MM.1S (cell line): Measurements from ENCODE around the gene EGLN1.
"Not testable (repeated sequence)": the region's sequence is repeated elsewhere in the genome, so short reads cannot be mapped to it uniquely, and the experiment has no call there.

ENCODE experiments used
- DNase-seq: peaks from one replicate; pipeline ENCODE4 v3.0.0-alpha.2; 2015
- H2AFZ ChIP-seq: fragments of 300-600 bp; sonication (generic); 2 replicates; pipeline ENCODE4 v1.6.0; 2016; ENCODE audit warnings: antibody characterized with exemption, low read length
- H3F3A ChIP-seq: fragments of 300-600 bp; sonication (generic); 2 replicates; pipeline ENCODE4 v1.6.1; 2016; ENCODE audit warnings: mild to moderate bottlenecking, antibody characterized with exemption, low read length, moderate library complexity, mixed read lengths; ENCODE audit not compliant: insufficient read depth
- H3K27ac ChIP-seq: fragments of 300-600 bp; sonication (generic); 2 replicates; pipeline ENCODE4 v1.5.1; 2016; ENCODE audit warnings: mild to moderate bottlenecking, low read length
- H3K27me3 ChIP-seq: fragments of 300-600 bp; sonication (generic); replicated peaks from 2 replicates; pipeline ENCODE4 v1.6.0; 2016; ENCODE audit warnings: low read length; ENCODE audit not compliant: insufficient read depth
- H3K36me3 ChIP-seq: fragments of 300-600 bp; sonication (generic); replicated peaks from 2 replicates; pipeline ENCODE4 v1.6.1; 2016; ENCODE audit warnings: mild to moderate bottlenecking, low read length, mixed read lengths; ENCODE audit not compliant: insufficient read depth
- H3K4me1 ChIP-seq: fragments of 300-600 bp; sonication (generic); 2 replicates; pipeline ENCODE4 v1.6.1; 2016; ENCODE audit warnings: low read length, mixed read lengths
- H3K4me2 ChIP-seq: fragments of 300-600 bp; sonication (generic); 2 replicates; pipeline ENCODE4 v1.6.0; 2016; ENCODE audit warnings: low read depth, low read length
- H3K4me3 ChIP-seq: fragments of 300-600 bp; sonication (generic); 2 replicates; pipeline ENCODE4 v1.5.1; 2016; ENCODE audit warnings: low read length, mixed read lengths
- H3K79me2 ChIP-seq: fragments of 300-600 bp; sonication (generic); 2 replicates; pipeline ENCODE4 v1.6.1; 2016; ENCODE audit warnings: mixed run types, low read length, mixed read lengths
- H3K9ac ChIP-seq: fragments of 300-600 bp; sonication (generic); 2 replicates; pipeline ENCODE4 v1.6.1; 2016; ENCODE audit warnings: low read length, mixed read lengths
- H3K9me2 ChIP-seq: fragments of 300-600 bp; sonication (generic); replicated peaks from 2 replicates; pipeline ENCODE4 v1.6.1; 2016; ENCODE audit warnings: mild to moderate bottlenecking, low read length, mixed read lengths; ENCODE audit not compliant: insufficient read depth
- H3K9me3 ChIP-seq: fragments of 300-600 bp; sonication (generic); replicated peaks from 2 replicates; pipeline ENCODE4 v1.6.1; 2016; ENCODE audit warnings: mild to moderate bottlenecking, low read length, mixed read lengths; ENCODE audit not compliant: insufficient read depth
- H4K20me1 ChIP-seq: fragments of 300-600 bp; sonication (generic); 2 replicates; pipeline ENCODE4 v1.6.1; 2016; ENCODE audit warnings: mild to moderate bottlenecking, low read length, moderate library complexity, mixed read lengths; ENCODE audit not compliant: insufficient read depth
- CTCF ChIP-seq: fragments of 300-600 bp; sonication (generic); IDR thresholded peaks from 2 replicates; pipeline ENCODE4 v1.5.1; 2016; ENCODE audit warnings: antibody characterized with exemption, low read length, mixed read lengths
- EZH2 ChIP-seq: fragments of 300-600 bp; sonication (generic); optimal IDR thresholded peaks from 2 replicates; pipeline ENCODE3; 2017; ENCODE audit warnings: low read depth, mild to moderate bottlenecking, antibody characterized with exemption, low read length, mixed read lengths
- EZH2phosphoT487 ChIP-seq: fragments of 300-600 bp; sonication (generic); IDR thresholded peaks from 2 replicates; pipeline ENCODE4 v1.6.1; 2018; ENCODE audit warnings: antibody characterized with exemption, low read length

The EGLN1 gene

GRCh38 chr1:231465051-231465450, 43.0 kb upstream of the EGLN1 start:
- no peaks in the 10 kb centered on the region for H3K36me3 ChIP-seq
- H3K9me2 ChIP-seq, result no peaks in the 10 kb centered on the region
- 0 out of 2 replicates have a peak, but pooled peaks cover 2% of the 10 kb centered on the region for H3F3A ChIP-seq
- no peak overlapping the region for H3K9ac ChIP-seq
- peak; percentile 58 for DNase-seq
- H3K9me3 ChIP-seq, result no peaks in the 10 kb centered on the region
- peak overlapping the region; percentile 3; the same call in 1 of the 2 replicates for H3K27ac ChIP-seq
- peak overlapping the region; percentile 4; the same call in 1 of the 2 replicates for H2AFZ ChIP-seq
- peak overlapping the region; percentile 15; the same call in 1 of the 2 replicates for H3K4me2 ChIP-seq
- no peaks in the 10 kb centered on the region for H3K79me2 ChIP-seq
- H4K20me1 ChIP-seq, result no peaks in the 10 kb centered on the region
- no peak overlapping the region for H3K4me3 ChIP-seq
- H3K27me3 ChIP-seq, result no peaks in the 10 kb centered on the region
- TF ChIP-seq CTCF, result no peak
- no peak for TF ChIP-seq EZH2
- no peak for TF ChIP-seq EZH2phosphoT487
- H3K4me1 ChIP-seq, result peaks cover 17% of the 10 kb centered on the region; the same call in 1 of the 2 replicates

- H3K36me3 ChIP-seq, result no peaks in the 10 kb centered on the region
- 0 out of 2 replicates have a peak, but pooled peaks cover 2% of the 10 kb centered on the region for H3F3A ChIP-seq
- H3K4me3 ChIP-seq, result no peak overlapping the region
- H4K20me1 ChIP-seq, result no peaks in the 10 kb centered on the region
- no peak overlapping the region for H3K27ac ChIP-seq
- TF ChIP-seq EZH2 (no peak), EZH2phosphoT487 (no peak), CTCF (no peak)
- no peak overlapping the region for H3K4me2 ChIP-seq
- no peak overlapping the region for H2AFZ ChIP-seq
- no peaks in the 10 kb centered on the region for H3K9me2 ChIP-seq
- no peaks in the 10 kb centered on the region for H3K27me3 ChIP-seq
- peaks cover 17% of the 10 kb centered on the region; the same call in 1 of the 2 replicates for H3K4me1 ChIP-seq
- no peaks in the 10 kb centered on the region for H3K79me2 ChIP-seq
- no peak for DNase-seq
- no peaks in the 10 kb centered on the region for H3K9me3 ChIP-seq
- H3K9ac ChIP-seq, result no peak overlapping the region
Observed at GRCh38 chr1:231463541-231463940, 41.5 kb upstream of the EGLN1 start.

- H3K79me2 ChIP-seq, result no peaks in the 10 kb centered on the region
- no peak overlapping the region for H3K4me2 ChIP-seq
- no peaks in the 10 kb centered on the region for H3K9me2 ChIP-seq
- no peaks in the 10 kb centered on the region for H3K27me3 ChIP-seq
- H3F3A ChIP-seq, result 0 out of 2 replicates have a peak, but pooled peaks cover 2% of the 10 kb centered on the region
- TF ChIP-seq EZH2phosphoT487 (no peak), EZH2 (no peak), CTCF (no peak)
- no peaks in the 10 kb centered on the region for H3K9me3 ChIP-seq
- peaks cover 17% of the 10 kb centered on the region; the same call in 1 of the 2 replicates for H3K4me1 ChIP-seq
- no peaks in the 10 kb centered on the region for H3K36me3 ChIP-seq
- H3K4me3 ChIP-seq, result no peak overlapping the region
- no peaks in the 10 kb centered on the region for H4K20me1 ChIP-seq
- DNase-seq, result peak; percentile 69
- H3K9ac ChIP-seq, result no peak overlapping the region
- no peak overlapping the region for H2AFZ ChIP-seq
- H3K27ac ChIP-seq, result no peak overlapping the region
Observed at GRCh38 chr1:231460614-231461013, 38.5 kb upstream of the EGLN1 start.

- H3K4me1 ChIP-seq, H3K4me3 ChIP-seq, DNase-seq, H3K9ac ChIP-seq, H3K9me2 ChIP-seq, H3K27me3 ChIP-seq, H4K20me1 ChIP-seq, H3K36me3 ChIP-seq, H3K9me3 ChIP-seq, H3K79me2 ChIP-seq, H3K27ac ChIP-seq, H3F3A ChIP-seq, H3K4me2 ChIP-seq, H2AFZ ChIP-seq: not testable (repeated sequence)
Observed at GRCh38 chr1:231459438-231459837, 37.4 kb upstream of the EGLN1 start.

- not testable (repeated sequence) for H3K27ac ChIP-seq, H3K4me2 ChIP-seq, H3K27me3 ChIP-seq, H3K4me3 ChIP-seq, H2AFZ ChIP-seq, H3K9ac ChIP-seq, H3K36me3 ChIP-seq, H3K4me1 ChIP-seq, H3K9me2 ChIP-seq, H4K20me1 ChIP-seq, H3K79me2 ChIP-seq, H3F3A ChIP-seq, H3K9me3 ChIP-seq, DNase-seq
Observed at GRCh38 chr1:231457956-231458355, 35.9 kb upstream of the EGLN1 start.

GRCh38 chr1:231454133-231454532, 32.0 kb upstream of the EGLN1 start:
- H3K9ac ChIP-seq, H3K9me3 ChIP-seq, DNase-seq, H3K4me1 ChIP-seq, H3K9me2 ChIP-seq, H3K4me3 ChIP-seq, H3K36me3 ChIP-seq, H3K27ac ChIP-seq, H3K4me2 ChIP-seq, H3K79me2 ChIP-seq, H3F3A ChIP-seq, H2AFZ ChIP-seq, H3K27me3 ChIP-seq, H4K20me1 ChIP-seq: not testable (repeated sequence)
